ENCODE data around the gene TP63. TPM values are rescaled to one million over a fixed set of nuclear protein-coding genes. Genes with fewer than 3 reads are reported as not detected.
"Not testable (repeated sequence)": the region's sequence is repeated elsewhere in the genome, so short reads cannot be mapped to it uniquely, and the experiment has no call there.

TP63 gene
- polyA plus RNA-seq (2013, experiment 1 of 2; ENCODE audit: insufficient read length), result 0.08 TPM
- 0.42 TPM for polyA plus RNA-seq (2013, experiment 2 of 2; ENCODE audit: insufficient read length)

DNA sequence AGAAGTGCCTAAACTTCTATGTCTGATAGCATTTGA lies at the start of gene TP63:
Gene TP63 (plus strand): TSS at position 17 of the 36 bp plus-strand sequence. CDS start 127 bp downstream, outside the sequence.
- DNase-seq, result no peak

DNA sequence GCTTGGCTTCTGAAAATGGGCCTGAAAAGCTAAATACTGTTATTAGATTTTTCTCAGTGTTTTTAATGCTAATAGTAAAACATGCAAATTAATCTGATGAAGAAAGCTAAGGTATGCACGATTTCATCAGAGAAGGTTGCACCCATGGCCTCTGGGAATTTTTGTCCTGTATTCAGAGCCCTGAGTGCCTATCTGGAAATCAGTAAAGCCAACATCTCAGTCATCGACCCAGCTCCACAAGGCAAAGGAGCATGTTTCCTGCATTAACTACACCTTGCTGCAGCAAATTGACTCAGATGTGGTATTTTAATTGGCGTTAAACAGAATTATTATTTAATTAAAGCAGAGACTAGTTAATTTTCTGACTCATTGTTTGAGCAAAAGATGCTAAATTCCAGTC lies 49.0 kb upstream of the TP63 start:
- DNase-seq, result no peak

DNA sequence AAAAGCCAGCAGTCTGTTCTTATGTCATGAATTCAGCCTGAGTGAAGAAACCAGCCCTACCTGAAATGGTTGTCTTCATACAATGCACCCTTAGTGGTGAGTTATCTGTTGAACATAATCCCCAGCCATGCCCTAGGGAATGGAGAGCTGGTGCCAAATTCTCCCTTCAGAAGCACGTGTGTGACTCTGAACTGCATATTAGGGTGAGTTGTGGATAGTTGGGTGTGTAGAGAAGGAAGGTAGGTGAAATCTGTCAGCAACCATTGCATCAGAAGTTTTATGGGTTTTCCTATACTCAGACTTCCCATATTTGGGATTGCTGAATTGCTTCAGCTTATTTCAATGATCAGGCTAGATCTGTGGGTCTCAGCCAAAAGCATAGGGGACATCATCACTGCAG lies 46.5 kb upstream of the TP63 start:
- DNase-seq, result peak; percentile 27

DNA sequence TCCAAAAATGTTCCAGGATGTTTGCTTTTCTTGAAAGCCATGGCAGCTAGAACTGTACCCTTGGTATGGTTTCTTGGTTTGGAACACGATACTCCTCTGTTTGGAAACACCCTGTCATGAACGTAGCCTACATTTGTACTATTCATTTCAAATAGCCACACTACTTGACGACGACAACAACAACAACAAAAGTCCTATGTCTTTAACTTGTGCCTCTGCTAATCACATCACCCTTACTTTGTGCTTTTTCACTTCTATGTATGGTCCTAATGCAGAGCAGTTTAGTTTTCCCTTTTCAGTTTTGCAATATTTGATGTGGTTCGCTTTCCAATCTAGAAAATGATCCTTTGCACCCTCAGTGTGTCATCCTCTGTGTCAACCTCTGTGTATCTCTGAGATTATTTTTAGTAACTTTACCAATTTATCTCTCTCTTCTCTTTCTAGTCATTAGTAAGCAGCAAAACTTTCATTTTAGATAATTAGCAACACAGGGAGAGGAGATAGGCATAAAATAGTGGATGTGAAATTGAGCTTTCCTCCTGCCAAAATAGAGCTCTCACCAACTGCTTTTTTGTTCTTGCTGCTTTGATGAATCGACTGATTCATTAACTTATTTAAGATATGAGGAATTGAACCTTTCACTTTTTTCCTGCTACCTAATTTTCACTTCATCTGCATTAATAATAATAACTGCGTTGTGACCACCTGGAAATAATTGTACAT lies 44.1 kb upstream of the TP63 start:
- DNase-seq, result no peak

DNA sequence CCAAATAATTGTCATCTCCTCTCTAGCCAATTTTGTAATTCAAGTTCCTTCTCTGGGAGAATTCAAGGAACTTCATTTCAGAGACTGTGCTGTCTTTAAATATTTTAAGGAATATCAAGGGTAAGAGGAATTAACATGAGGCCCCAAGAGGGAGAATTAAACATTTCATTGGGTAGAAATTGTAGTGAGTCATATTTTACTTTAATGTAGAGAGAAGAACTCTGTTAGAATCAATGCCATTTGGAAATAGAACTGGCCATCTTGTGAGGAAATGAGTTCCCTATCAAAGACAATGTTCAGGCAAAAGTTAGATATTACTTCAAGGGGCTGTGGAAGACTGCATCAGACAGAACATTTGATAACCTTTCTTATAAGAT lies 43.5 kb upstream of the TP63 start:
- DNase-seq, result peak; percentile 58

DNA sequence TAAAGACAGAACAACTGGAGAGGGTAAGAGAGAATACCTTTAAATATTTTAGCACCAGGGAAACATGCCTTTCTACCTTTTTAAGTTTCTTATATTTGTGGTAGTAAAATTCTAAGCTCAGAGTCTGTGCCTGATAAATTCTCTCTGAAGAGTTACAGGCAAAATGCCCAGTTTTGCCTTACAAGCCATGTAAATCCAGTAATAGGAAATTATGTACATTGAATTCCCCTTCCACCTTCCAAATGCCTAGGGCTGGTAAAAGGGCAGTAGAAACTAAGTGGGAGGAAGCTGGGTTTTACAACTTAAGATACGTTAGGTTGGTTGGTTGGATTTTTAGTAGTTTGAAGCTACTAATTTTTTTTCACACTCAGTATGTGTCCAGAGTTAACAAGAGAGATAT lies 43.1 kb upstream of the TP63 start:
- DNase-seq, result peak; percentile 66

DNA sequence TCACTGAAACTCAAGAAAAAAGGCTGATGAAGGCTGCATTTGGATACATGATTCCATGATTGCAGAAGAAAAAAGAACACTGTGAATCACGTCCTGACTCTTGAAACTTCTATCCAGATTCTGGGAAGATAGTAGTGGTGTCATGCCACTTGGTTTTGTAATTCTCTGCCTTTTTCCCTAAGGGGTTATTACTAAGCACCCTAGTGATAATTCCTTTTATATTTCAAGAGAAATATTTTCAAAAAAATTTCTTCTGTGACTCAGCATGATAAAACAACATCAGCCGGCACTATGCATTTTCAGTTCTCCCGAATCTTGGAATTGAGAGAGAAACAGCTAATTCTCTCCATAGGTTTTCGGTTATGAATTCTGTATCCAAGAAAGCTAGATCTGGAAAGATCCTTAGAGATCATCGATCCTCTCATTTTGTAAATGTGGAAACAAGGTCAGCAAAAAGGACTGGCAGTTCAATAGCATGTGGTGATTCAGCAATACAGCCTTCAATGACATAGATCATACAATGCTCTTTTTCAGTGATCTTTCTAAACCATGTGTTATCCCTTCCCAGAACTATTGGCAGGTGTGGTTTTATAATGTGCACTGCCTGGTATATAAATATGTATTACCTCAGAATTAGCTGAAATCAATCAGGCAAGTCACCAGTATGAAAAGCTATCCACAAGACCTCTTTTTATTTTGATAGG lies 42.6 kb upstream of the TP63 start:
- DNase-seq, result peak; percentile 95

DNA sequence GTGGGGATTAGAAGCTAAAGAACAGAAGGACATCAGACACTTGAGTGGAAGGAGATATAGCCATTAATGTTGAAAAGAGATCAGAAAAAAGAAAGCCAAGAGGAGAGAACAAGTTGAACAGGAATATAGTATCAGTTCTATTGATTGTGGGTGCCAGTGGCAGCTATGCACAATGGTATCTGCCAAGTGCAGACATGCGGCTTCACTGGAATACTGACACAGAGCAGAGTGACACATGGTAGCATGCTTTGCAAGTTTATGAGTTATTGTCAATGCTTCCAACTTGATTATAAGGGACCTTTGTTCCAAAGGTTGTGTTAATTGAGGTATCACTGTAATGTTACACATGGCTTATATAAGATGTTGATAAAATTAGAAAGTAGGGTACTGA lies 42.0 kb upstream of the TP63 start:
- DNase-seq, result no peak

DNA sequence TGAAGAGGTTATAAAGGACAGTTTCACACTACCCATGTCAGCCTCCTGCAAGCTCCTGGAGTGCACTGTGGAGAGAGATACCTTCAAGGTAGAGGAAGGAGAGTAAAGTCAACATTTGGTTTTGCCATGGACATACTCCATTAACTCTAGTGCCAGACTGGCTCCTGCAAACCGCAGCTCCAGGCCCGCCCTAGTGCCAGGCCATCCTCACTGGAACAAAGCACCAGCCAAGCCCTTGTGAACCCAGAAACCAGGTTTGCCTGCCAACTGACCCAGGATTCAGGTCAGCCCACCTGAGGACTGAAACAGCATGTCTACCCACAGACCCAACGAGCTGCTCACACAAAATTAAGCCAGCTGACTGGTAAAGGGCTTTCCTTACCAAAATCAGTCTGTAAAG lies 41.0 kb upstream of the TP63 start:
- no peak for DNase-seq

DNA sequence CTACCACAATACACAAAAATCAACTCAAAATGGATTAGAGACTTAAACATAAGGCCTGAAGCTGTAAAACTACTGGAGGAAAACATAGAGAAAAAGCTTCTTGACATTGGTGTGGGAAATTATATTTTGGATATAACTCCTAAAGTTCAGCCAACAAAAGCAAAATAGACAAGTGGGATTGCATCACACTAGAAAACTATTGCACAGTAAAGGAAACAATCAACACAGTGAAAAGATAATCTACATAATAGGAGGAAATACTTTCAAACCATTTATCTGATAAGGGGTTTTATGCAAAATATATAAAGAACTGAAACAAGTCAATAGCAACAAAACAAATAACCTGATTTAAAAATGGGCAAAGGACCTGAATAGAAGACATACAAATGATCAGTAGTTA lies 37.6 kb upstream of the TP63 start:
- DNase-seq, result no peak

DNA sequence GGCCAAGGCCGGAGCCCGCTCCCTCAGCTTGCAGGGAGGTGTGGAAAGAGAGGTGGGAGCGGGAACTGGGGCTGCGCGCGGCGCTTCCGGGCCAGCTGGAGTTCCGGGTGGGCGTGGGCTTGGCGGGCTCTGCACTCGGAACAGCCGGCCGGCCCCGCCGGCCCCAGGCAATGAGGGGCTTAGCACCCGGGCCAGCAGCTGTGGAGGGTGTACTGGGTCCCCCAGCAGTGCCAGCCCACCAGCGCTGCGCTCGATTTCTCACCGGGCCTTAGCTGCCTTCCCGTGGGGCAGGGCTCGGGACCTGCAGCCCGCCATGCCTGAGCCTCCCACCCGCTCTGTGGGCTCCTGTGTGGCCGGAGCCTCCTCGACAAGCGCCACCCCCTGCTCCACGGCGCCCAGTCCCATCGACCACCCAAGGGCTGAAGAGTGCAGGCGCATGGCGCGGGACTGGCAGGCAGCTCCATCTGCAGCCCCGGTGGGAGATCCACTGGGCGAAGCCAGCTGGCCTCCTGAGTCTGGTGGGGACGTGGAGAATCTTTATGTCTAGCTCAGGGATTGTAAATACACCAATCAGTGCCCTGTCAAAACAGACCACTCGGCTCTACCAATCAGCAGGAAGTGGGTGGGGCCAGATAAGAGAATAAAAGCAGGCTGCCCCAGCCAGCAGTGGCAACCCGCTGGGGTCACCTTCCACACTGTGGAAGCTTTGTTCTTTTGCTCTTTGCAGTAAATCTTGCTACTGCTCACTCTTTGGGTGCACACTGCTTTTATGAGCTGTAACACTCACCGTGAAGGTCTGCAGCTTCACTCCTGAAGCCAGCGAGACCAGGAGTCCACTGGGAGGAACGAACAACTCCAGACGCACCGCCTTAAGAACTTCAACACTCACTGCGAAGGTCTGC lies 34.9 kb upstream of the TP63 start:
- not testable (repeated sequence) for DNase-seq

DNA sequence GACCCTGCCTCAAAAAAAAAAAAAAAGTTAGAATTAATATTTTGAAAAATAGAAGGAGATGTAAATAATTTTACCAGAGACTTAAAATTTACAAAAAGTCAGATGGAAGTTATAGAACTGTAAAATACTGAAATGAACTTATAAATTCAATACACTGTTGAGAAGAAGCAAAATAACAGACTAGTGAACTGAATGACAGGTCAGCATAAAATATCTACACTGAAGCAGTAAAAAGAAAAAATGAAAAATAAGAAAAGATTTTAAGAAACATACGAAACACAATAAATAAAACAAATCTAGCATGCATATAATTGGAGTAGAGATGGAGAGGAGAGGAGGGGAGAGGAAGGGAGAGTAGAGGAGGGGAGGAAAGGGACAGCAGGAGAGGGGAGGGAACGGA lies 33.3 kb upstream of the TP63 start:
- no peak for DNase-seq

DNA sequence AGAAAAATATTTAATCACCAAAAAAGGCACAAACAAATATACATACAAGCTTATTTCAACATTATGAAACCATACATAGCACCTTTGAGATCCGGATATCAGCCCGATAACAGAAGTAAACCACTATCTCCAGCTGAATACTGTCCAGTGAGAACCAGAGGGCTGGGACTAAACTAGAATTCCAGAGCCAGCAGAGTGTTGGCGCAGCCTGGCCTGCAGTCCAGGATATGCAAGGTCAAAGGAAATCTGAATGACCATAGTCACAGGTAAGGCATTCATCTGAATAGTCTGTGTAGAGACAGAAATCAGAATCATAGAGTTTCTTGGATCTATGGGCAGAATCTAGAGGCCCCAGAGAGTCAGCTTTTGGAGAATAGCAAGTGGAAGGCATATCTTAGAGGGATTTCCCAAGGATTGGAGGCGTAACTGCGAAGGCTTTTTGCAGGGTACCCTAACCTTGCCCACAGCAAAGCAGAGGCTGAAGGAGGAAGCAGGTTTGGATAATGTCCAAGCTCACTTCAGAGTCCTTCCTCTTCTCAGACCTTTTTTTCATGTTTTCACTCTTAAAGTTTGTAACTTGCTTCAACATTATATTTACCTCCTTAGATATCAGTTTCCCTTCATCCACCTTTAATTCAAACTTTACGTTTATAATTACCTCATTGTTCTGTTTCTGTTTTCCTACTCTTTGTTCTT lies 32.5 kb upstream of the TP63 start:
- DNase-seq, result no peak

DNA sequence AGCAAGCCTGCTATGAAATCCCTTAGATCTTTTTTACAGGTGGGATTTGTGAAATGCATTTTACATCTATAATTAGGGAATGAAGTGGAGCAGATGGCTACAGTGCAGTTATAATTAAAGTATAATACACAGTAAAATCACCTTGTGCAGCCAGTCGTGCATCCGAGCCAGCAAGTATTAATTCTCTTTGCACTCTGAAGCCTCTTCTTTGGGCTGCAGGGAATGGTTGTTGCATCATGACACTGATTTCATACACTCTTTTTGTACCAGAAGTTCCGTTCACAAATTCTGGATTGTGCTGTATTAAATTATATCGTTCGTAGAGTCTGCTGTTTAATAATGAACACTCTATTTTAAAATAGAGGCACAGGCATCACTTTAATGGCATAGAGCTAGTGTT lies 28.7 kb upstream of the TP63 start:
- DNase-seq, result no peak

DNA sequence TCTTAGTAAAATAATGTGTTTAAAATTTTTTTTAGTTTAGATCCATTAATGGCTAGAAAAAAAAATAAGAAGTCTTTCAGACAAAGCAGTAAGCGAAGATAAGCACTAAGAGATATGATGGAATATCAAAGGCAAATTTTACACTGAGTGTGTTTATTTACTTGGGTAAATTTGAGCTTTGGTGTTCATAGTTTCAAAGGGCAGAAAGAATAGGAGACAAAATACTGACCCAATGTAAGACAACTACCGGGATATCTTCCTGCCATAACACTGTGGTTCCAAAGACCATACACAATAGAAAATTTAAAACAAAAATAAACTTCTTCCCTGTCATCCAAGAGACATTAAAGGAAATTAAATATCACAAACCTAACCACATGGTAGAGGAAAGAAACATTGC lies 25.5 kb upstream of the TP63 start:
- no peak for DNase-seq

DNA sequence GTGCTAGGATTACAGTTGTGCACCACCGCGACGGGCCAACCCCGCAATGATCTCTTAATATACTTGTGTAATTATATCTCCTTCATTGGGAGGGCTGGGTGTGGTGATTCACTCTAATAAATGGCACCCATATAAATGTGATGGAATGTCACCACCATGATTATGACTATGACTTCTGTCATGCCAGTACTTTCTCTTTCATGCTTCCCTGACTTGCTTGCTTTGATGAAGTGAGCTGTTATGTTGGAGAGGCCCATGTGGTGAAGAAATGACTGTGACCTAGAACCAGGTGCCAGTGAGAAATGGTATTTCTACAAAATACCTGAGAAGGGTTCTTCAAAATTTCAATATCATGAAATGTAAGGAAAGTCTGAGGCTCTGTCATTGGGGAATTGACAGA lies 24.4 kb upstream of the TP63 start:
- DNase-seq, result no peak

DNA sequence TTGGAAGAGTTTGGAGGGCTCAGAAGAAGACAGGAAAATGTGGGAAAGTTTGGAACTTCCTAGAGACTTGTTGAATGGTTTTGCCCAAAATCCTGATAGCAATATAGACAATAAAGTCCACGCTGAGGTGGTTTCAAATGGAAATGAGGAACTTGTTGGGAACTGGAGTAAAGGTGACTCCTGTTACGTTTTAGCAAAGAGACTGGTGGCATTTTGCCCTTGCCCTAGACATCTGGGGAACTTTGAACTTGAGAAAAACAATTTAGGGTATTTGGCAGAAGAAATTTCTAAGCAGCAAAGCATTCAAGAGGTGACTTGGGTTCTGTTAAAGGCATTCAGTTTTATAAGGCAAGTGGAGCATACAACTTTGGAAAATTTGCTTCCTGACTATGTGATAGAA lies 18.5 kb upstream of the TP63 start:
- DNase-seq, result not testable (repeated sequence)

DNA sequence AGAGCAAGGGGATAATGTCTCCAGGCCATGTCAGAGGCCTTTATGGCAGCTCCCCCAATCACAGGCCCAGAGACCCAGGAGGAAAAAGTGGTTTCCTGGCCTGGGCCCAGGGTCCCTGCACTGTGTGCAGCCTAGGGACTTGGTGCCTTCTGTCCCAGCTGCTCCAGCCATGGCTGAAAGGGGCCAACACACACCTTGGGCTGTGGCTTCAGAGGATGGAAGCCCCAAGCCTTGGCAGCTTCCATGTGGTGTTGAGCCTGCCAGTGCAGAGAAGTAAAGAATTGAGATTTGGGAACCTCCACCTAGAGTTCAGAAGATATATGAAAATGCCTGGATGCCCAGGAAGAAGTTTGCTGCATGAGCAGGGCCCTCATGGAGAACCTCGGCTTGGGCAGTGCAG lies 18.1 kb upstream of the TP63 start:
- DNase-seq, result no peak

DNA sequence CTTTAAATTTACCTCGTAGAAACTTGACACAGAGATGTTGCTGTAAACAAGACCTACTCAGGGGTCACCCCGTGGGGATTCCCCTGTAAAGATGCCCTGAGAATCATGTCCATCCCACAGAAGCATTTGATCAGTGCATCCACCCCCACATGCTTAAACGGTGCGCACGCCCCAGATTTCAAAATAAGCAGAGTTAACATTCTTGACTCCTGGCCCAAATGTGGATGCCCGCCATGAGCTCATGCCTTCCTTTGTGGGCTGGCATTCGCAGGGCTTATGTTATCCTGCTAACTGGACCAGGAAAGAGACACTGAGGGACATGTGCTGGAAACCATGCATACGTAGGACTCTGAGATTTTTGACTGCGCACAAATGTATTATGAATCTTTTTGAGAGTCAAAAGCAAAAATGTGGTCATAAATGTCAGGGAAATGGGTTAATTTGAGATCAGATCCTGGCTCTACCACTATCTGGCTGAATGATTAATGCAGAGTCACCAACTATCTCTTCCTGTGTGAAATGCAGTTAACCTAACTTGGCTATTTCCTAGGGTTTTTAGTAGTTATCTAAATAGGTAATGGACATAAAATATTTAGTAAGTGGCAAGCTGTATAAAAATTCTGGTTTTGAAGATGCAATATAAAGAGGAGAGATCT lies 9.1 kb upstream of the TP63 start:
- DNase-seq, result peak; percentile 3

DNA sequence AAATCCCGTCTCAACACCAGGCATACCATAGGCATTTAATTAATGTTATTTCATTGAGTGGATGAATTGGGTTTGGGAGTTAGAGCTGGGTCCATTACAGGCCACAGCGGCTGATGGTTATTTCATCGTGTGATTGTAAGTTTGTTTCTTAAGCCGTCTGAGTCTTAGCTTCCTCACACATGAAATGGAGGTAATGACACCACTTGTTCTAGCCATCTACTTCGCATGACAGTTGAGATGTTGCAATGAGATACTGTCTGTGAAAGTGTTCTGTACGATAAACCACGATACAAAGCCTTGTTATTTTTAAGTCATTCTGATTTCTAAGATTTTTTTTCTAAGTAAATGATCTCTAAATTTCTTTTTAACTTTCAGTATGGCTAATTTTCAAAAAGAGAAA lies 8.6 kb upstream of the TP63 start:
- DNase-seq, result no peak

DNA sequence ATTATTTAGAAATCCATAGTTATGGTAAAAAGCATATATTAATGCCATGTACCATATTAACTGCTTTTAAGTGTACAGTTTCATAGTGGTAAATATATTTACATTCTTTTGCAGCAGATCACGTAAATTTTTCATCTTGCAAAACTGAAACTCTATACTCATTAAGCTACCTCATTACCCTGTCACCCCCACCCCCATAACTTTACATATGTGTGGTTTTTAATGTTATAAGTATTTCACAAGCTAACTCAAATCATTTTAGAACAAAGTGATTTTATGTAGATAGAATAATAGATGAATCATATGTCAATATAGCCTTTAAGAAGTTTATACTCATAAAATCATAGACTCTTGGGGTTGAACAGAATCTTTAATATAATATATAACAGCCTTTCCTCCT lies 7.1 kb upstream of the TP63 start:
- peak; percentile 9 for DNase-seq

DNA sequence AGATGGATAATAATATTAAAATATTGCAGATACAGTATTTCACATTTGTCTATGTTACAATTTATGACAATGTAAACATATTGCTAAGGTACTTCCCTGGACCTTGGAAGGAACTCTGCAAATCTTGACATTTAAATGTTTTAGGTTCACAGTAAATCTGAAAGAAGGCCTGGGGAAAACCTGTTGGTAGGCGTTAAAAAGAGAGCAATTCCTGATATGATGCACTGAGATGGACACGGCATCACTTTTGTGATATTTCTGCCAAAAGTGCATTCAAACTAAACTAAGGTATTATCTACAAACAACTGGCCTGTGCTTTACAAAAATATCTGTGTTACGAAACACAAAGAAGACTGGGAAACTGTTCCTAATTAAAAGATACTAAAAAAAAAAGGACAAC lies 6.1 kb upstream of the TP63 start:
- DNase-seq, result no peak

DNA sequence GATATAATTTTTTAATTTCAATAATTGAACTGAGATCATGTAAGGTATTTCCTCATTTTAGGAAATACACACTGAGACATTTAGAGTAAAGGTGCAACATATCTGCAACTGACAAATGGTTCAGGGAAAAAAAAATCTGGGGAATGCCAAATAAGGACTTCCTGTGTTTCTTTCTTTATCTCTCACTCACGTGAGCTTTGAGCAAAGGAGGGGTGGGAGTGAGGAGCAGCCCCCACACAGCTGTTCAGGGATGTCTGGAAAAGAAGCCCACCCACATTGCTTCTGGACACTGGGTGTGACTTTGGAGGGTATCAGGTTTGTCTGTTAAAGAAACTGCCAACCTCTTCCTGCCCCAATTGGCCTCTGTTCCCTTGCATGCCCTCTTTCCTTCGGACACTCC lies 5.6 kb upstream of the TP63 start:
- DNase-seq, result no peak
